ENCODE results near the gene ASIC4. TPM values are rescaled to one million over a fixed set of nuclear protein-coding genes. Genes with fewer than 3 reads are reported as not detected.
A peak's percentile ranks its signal among the peaks of the same experiment; 100 is the strongest.

Gene ASIC4
- total RNA-seq, 1 experiment from 2014 or later: 0.79 TPM

DNA sequence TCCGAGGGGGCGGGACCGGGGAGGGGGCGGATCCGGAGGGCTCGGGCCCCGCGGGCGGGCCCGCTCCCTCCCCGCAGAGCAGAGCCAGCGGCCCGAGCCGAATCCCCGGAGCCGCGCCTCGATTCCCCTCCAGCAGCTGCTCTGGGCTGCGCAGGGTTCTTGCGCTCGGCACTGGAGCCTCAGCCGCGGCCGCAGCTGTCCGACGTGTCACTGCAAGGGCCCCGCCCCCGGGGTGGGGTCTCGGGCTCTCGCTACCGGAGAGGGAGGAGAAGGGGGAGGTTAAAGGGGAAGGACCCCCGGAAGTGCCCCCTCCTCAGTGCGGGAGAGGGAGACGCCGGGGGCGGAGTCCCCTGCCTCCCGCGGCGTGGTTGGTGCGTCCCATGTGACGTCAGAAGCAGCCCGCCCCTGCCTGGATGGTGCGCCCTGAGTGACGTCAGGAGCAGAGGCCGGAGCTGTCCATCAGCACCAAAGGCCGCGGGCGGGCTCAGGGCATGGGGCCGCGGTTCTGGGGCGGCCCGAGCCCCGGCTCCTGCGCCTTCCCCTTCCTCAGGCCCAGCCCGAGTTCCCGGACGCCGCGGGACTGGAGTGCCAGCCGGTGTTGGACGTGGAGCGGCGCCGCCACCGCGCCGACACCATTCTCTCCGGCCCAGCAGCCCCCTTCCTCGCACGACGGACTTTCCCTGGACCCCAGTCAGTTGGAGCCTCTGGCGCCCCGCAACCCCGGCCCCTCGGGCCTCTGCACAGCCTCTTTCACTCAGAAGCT lies 29.5 kb downstream of the ASIC4 start, which contains the start of the genes CHPF and TMEM198 (continued):
- peak; percentile 67; the same call in 1 of the 2 replicates for TF ChIP-seq MYBL2 (CRISPR knock-in tag; IDR thresholded peaks at IDR 0.05)
- peak; percentile 96 for TF ChIP-seq SP1 (CRISPR knock-in tag; conservative IDR thresholded peaks at IDR 0.05)
- peak; percentile 83 for TF ChIP-seq GABPB1 (CRISPR knock-in tag; IDR thresholded peaks at IDR 0.05)
- TF ChIP-seq, protein P1, sequence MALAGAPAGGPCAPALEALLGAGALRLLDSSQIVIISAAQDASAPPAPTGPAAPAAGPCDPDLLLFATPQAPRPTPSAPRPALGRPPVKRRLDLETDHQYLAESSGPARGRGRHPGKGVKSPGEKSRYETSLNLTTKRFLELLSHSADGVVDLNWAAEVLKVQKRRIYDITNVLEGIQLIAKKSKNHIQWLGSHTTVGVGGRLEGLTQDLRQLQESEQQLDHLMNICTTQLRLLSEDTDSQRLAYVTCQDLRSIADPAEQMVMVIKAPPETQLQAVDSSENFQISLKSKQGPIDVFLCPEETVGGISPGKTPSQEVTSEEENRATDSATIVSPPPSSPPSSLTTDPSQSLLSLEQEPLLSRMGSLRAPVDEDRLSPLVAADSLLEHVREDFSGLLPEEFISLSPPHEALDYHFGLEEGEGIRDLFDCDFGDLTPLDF (CRISPR knock-in tag; IDR thresholded peaks at IDR 0.05): no peak
- TF ChIP-seq SOX15 (CRISPR knock-in tag; IDR thresholded peaks at IDR 0.05): no peak
- TF ChIP-seq, protein P2, sequence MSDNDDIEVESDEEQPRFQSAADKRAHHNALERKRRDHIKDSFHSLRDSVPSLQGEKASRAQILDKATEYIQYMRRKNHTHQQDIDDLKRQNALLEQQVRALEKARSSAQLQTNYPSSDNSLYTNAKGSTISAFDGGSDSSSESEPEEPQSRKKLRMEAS (CRISPR knock-in tag; IDR thresholded peaks at IDR 0.05): 0 out of 2 replicates have a peak, but pooled peaks have one; percentile 18
- peak; percentile 47 for TF ChIP-seq NFYB (CRISPR knock-in tag; conservative IDR thresholded peaks at IDR 0.05; ENCODE audit: low read depth)
- TF ChIP-seq FOXK1 (CRISPR knock-in tag; IDR thresholded peaks at IDR 0.05): peak; percentile 93; the same call in 1 of the 2 replicates
- TF ChIP-seq ATF1 (CRISPR knock-in tag; IDR thresholded peaks at IDR 0.05): peak; percentile 36; the same call in 1 of the 2 replicates
- no peak for TF ChIP-seq NR1H2 (CRISPR knock-in tag; IDR thresholded peaks at IDR 0.05)
- peak; percentile 68; the same call in 1 of the 2 replicates for TF ChIP-seq TP53 (CRISPR knock-in tag; IDR thresholded peaks at IDR 0.05)
- TF ChIP-seq GTF2I (CRISPR knock-in tag; conservative IDR thresholded peaks at IDR 0.05): no peak
- TF ChIP-seq, protein P3, sequence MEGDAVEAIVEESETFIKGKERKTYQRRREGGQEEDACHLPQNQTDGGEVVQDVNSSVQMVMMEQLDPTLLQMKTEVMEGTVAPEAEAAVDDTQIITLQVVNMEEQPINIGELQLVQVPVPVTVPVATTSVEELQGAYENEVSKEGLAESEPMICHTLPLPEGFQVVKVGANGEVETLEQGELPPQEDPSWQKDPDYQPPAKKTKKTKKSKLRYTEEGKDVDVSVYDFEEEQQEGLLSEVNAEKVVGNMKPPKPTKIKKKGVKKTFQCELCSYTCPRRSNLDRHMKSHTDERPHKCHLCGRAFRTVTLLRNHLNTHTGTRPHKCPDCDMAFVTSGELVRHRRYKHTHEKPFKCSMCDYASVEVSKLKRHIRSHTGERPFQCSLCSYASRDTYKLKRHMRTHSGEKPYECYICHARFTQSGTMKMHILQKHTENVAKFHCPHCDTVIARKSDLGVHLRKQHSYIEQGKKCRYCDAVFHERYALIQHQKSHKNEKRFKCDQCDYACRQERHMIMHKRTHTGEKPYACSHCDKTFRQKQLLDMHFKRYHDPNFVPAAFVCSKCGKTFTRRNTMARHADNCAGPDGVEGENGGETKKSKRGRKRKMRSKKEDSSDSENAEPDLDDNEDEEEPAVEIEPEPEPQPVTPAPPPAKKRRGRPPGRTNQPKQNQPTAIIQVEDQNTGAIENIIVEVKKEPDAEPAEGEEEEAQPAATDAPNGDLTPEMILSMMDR (IDR thresholded peaks at IDR 0.05): no peak
- TF ChIP-seq, protein P4, sequence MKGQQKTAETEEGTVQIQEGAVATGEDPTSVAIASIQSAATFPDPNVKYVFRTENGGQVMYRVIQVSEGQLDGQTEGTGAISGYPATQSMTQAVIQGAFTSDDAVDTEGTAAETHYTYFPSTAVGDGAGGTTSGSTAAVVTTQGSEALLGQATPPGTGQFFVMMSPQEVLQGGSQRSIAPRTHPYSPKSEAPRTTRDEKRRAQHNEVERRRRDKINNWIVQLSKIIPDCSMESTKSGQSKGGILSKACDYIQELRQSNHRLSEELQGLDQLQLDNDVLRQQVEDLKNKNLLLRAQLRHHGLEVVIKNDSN (CRISPR knock-in tag; IDR thresholded peaks at IDR 0.05): no peak
- peak; percentile 55; the same call in 1 of the 2 replicates for TF ChIP-seq ZNF138 (CRISPR knock-in tag; conservative IDR thresholded peaks at IDR 0.05)
- TF ChIP-seq CBFB (CRISPR knock-in tag; IDR thresholded peaks at IDR 0.05; ENCODE audit: low read depth): no peak
- no peak for TF ChIP-seq TEAD1 (CRISPR knock-in tag; IDR thresholded peaks at IDR 0.05)
- no peak for TF ChIP-seq KAT7 (CRISPR knock-in tag; IDR thresholded peaks at IDR 0.05; ENCODE audit: borderline replicate concordance)
- no peak for TF ChIP-seq PRRX2 (CRISPR knock-in tag; IDR thresholded peaks at IDR 0.05)
- TF ChIP-seq FOXP1 (CRISPR knock-in tag; IDR thresholded peaks at IDR 0.05; ENCODE audit: borderline replicate concordance): peak; percentile 88
- TF ChIP-seq ZBTB21 (CRISPR knock-in tag; IDR thresholded peaks at IDR 0.05; ENCODE audit: borderline replicate concordance): peak; percentile 99
- TF ChIP-seq NR3C1 (CRISPR knock-in tag; conservative IDR thresholded peaks at IDR 0.05; ENCODE audit: low read depth): 0 out of 2 replicates have a peak, but pooled peaks have one; percentile 30
- TF ChIP-seq, protein P5, sequence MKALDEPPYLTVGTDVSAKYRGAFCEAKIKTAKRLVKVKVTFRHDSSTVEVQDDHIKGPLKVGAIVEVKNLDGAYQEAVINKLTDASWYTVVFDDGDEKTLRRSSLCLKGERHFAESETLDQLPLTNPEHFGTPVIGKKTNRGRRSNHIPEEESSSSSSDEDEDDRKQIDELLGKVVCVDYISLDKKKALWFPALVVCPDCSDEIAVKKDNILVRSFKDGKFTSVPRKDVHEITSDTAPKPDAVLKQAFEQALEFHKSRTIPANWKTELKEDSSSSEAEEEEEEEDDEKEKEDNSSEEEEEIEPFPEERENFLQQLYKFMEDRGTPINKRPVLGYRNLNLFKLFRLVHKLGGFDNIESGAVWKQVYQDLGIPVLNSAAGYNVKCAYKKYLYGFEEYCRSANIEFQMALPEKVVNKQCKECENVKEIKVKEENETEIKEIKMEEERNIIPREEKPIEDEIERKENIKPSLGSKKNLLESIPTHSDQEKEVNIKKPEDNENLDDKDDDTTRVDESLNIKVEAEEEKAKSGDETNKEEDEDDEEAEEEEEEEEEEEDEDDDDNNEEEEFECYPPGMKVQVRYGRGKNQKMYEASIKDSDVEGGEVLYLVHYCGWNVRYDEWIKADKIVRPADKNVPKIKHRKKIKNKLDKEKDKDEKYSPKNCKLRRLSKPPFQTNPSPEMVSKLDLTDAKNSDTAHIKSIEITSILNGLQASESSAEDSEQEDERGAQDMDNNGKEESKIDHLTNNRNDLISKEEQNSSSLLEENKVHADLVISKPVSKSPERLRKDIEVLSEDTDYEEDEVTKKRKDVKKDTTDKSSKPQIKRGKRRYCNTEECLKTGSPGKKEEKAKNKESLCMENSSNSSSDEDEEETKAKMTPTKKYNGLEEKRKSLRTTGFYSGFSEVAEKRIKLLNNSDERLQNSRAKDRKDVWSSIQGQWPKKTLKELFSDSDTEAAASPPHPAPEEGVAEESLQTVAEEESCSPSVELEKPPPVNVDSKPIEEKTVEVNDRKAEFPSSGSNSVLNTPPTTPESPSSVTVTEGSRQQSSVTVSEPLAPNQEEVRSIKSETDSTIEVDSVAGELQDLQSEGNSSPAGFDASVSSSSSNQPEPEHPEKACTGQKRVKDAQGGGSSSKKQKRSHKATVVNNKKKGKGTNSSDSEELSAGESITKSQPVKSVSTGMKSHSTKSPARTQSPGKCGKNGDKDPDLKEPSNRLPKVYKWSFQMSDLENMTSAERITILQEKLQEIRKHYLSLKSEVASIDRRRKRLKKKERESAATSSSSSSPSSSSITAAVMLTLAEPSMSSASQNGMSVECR (CRISPR knock-in tag; IDR thresholded peaks at IDR 0.05; ENCODE audit: borderline replicate concordance): 0 out of 2 replicates have a peak, but pooled peaks have one; percentile 57

Data from WTC11 (cell line).